Measurements from ENCODE around the gene KIF13A.

DNA sequence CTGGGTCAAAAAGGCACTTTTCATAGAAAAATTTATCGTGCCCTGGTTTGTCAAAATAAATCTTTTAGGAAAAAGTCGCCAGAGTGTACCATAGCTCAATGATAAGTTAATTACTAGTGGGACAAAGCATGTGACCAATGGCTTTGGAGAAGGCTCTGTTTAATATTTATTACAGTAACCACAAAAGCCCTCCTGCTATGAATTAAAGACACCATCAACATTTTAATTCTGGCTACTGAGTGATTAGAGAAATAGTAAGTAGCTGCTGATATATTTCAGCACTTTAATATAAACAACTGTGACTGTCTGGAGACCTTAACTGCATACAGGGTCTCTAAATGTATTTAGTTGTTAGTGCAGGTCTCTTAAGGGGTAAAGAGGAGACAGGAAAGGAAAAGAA is 38.3 kb downstream of the KIF13A start:
- TF ChIP-seq, protein P1, sequence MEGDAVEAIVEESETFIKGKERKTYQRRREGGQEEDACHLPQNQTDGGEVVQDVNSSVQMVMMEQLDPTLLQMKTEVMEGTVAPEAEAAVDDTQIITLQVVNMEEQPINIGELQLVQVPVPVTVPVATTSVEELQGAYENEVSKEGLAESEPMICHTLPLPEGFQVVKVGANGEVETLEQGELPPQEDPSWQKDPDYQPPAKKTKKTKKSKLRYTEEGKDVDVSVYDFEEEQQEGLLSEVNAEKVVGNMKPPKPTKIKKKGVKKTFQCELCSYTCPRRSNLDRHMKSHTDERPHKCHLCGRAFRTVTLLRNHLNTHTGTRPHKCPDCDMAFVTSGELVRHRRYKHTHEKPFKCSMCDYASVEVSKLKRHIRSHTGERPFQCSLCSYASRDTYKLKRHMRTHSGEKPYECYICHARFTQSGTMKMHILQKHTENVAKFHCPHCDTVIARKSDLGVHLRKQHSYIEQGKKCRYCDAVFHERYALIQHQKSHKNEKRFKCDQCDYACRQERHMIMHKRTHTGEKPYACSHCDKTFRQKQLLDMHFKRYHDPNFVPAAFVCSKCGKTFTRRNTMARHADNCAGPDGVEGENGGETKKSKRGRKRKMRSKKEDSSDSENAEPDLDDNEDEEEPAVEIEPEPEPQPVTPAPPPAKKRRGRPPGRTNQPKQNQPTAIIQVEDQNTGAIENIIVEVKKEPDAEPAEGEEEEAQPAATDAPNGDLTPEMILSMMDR (IDR thresholded peaks at IDR 0.05) = no peak
- TF ChIP-seq POLR2A (IDR thresholded peaks at IDR 0.05) (no peak), POLR2AphosphoS5 (IDR thresholded peaks at IDR 0.05) (no peak)
